ENCODE measurements around the gene NSUN7.

The NSUN7 gene

DNA sequence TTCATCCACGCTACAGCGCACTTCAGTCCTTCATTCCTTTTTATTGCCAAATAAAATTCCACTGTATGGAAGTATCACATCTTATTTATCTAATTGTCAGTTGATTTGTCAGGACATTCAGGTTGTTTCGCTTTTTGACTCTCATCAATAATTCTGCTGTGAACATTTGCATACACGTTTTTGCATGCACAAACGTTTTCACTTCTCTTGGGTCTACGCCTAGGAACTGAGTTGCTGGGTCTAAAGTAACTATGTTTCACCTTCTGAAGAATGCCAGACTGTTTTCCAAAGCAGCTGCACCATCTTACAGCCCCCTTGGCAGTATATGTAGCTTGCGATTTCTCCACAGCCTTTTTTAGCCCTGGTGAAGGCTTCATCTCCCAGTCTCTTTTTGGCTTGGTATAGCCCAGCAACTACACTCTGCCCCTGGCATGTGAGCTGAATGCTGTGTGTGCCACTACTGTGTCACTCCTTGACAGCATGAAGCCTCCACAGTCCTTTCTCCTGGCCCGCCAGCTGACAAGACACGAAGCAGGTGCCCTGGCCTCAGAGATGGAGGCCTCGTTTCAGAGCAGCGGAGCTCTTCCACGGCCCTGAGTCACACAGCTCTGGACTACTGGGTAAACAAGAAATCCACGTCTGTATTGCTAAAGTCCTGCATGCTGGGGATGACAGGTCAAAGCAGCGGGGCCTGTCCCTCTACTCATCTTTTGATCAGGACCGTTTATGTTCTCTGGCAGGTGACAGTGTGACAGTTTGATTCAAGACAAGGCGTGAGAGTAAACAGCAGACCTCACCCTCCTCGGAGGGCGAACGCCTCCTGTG lies 75.5 kb downstream of the NSUN7 start:
- peak in 1 of 2 experiments; percentile 14 for DNase-seq

DNA sequence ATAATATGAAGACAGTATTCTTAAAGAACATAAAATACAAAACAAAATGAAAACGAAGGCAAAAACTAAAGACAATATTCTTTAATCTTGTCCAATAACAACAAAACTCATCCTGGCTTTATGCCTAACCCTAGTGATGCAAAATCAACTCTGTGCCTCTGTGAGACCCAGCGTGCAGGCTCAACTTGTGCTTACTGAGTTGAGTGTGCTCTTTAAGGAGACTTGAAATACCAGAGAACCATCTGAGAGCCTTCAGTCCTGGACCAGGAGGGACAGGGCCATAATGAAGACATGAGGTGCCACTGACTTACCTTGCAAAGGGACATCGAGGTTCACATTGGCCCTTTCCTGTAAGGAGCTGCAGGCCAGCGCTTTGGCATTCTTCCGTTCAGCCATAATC lies 77.1 kb downstream of the NSUN7 start:
- DNase-seq, result no peak

DNA sequence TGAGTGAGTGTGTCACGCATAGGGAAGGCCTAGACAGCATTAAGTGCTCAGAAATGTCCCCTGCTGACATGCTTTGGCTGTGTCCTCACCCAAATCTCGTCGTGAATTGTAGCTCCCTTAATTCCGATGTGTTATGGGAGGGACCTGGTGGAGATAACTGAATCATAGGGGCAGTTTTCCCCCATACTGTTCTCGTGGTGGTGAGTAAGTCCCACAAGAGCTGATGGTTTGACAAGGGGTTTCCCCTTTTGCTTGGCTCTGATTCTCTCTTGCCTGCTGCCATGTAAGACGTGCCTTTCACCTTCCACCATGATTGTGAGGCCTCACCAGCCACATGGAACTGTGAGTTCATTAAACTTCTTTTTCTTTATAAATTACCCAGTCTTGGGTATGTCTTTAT lies 78.0 kb downstream of the NSUN7 start:
- no peak for DNase-seq

DNA sequence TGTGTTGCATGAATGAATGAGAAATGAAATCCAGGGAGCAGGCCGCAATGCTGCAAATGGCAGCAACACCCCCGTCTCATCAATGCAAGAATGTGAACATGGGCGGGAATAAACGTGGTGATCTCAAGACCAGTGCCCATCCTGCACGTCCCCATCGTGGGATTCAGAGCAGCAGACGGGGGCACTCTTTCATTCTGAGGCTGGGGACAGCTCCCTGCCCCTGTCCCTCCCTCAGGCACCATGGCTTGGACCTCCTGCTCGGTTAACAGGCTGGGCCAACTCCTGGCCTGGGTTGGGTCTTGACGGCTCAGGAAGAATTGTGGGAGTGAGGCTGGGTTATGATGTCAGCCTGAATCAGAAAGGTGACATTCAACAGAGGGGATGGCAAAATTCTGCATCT lies 78.9 kb downstream of the NSUN7 start:
- no peak for DNase-seq

DNA sequence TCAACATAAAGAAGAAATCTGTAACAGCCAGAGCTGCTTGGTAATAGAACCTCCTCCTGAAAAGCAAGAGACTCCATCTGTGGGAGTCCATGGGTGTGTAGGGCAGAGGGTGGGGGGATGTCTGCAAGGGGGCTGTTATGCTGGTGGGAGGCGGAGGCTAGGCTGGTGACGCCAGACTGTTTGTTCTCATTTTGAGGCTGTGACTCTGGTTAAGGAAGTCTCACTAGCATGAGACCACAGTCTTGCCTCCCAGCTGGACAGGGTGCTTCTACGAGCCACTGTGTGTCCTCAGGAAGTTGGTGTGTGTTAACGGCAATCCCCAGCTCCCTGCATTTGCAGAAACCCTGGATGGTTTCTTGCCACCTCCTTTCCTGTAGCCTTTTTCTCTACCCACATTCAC lies 79.8 kb downstream of the NSUN7 start:
- no peak for DNase-seq

DNA sequence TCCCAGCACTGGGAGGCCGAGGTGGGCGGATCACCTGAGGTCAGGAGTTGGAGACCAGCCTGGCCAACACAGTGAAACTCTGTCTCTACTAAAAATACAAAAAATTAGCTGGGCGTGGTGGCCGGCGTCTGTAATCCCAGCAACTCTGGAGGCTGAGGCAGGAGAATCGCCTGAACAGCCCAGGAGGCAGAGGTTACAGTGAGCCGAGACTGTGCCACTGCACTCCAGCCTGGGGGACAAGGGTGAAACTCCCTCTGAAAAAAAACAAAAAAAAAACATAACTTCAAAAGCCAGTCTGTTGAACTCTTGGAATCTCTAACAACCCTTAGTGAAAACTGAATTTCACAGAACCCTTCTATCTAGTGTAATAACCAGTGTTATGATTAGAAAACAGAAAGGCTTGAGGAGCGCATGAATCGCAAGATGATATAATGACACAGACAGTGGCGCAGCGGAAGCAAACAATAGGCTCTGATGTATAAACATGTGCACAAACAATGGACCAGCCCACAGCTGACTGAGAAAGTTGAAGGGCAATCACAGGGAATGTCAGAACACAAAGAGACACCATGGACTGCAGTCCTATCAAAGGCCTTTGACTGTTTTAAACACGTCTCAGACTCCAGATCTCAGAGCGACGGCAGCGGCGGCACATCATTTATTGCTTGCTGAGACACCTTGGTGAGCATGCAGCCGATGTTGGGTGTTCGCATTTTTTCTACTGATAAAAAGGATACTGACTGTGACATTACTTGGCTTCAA lies 81.6 kb downstream of the NSUN7 start:
- DNase-seq, result no peak

DNA sequence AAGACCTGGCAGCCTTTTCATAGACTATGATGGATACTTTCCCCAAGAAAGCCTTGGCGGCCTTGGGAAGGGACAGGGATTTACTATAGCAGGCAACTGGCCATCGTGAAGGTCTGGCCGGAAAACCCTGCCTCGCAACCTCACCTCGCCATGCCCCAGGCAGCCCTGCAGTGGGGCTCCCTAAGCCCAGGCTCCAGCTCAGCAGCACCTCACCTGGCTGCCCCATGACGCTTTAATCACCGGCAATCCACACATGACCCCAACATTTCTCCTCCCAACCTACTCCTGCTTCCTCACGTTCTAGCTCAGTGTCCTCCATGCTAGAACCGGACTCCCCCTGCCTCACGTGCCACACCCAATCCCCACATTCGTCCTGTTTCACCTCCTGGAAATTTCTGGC lies 82.4 kb downstream of the NSUN7 start:
- DNase-seq, result no peak

DNA sequence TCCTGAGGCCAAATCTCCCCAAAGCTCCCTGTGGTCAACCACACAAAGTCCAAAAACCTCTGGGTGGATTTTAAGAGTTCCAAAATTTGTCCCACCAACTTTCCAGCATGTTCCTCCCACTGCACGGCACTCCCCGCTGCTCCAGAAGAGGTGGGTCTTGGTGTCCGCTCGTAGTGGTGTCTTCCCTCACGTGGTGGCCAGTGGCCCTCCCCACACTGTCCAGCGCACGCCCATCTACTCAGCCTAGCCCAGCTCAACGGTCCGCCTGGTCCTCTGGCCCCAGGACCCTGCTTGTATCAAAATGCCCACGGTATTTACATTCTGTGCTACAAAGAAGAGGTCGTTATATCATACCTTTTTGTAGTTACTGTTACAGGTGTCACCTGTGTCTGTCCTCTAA lies 83.5 kb downstream of the NSUN7 start:
- no peak for DNase-seq

DNA sequence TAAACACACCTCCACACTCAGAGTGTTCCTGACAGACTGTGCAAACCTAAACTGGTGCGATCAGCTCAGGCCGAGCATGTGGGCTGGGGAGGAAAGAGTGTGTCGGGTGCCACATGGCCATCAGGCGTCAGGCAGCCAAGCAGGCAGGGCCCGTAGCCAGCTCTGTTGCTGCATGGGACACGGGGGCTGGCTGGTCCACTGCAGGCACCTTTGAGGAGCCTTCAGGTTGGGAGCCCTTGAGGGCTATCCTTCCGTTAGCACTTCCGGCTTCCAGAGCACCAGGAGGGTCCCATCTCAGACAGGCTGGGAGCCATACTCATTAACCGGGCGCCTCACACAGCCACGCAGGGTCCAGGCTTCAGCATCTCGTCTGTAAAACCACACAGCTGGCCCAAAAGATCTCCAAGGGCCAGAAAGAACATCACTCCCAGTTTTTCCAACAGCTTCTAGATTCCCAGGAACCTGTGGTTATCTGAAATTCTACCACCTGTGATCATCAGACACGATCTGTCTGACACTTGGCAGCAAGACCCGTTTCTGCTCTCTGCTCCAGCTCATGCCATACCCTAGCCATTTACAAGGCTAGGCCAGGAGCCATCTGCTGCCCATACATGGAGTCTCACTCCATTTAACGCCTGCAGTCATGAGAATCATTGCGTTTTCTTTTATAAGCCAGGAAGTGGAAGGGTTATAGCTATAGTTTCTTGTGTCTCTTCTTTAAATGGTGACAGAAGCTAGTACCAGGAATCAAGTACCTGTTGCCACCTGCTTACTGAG lies 87.5 kb downstream of the NSUN7 start:
- DNase-seq, result no peak

DNA sequence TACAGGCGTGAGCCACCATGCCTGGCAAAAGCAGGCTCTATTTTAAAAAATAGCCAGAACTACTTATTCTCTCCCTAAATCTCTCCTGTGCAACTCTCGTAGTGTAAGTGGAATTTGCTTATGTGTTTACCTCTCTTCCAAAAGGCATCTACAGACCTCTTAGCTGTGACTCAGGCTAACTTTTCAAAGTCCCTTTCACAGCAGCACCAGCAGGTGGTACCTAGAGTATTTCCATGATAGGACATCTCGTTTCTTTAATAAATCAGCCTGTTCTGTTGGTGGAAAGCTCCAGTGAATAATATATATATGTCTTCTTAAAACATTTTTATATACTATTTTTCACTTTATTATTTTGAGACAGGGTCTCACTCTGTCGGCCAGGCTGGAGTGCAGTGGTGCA lies 89.0 kb downstream of the NSUN7 start:
- no peak for DNase-seq

DNA sequence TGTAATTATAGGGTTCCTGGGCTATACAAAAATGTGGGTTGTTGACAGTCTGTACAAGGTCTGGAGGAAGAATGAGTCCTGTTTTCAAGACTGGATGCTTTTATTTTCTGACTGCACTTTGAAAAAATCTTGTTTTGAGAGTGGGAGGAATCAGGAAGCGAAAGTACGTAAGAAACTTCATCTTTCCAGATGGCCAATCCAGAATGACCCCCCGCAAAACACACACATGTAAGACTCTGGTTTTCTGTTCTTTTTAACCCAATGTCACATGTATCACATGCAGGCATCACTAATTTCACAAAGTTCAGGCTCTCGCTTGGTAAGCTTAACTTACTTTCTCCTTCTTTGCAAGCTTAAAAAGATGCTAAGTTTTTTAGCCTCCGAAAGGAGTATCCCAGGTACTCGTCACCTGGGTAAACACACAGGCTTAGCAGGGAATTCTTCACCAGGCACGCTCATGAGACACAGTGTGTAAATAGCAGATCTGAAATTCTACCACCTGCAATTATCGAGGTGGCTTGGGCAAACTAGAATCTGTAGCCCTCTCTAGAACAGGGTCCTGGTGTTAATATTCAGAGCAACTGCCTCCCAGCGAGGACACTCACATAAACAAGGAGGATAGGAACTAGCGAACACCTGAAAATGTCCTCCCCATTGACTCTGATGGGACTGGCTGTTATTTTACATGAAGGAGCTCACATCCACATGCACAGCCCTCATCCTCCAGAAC lies 90.7 kb downstream of the NSUN7 start:
- no peak for DNase-seq

DNA sequence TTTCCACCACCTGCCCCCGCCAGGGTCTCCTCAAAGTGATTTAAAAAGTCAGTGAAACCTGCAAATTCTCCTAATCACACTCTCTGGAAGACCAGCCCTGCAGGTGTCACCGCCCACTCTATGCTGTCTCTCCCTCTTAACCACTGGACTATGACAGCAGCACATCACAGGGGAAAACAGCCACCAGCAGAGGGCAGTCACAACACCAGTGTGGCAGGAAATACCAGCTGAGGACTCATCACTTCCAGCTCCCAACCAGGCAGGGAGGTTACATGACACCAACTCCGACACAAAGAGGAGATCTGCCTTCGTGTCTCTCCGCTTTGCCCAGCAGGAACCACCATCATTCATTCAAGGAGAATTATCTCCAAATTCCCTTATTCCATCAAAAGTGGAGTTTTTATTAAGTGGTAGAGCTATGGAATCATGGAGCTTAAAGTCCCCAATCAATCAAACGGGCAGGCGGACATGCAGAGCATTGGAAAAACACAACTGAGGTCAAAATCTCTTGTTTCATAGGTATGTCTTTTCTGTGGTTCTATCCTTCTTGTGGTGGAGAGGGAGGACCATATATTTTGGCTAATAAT lies 91.3 kb downstream of the NSUN7 start:
- DNase-seq, result peak; percentile 95 to 96

DNA sequence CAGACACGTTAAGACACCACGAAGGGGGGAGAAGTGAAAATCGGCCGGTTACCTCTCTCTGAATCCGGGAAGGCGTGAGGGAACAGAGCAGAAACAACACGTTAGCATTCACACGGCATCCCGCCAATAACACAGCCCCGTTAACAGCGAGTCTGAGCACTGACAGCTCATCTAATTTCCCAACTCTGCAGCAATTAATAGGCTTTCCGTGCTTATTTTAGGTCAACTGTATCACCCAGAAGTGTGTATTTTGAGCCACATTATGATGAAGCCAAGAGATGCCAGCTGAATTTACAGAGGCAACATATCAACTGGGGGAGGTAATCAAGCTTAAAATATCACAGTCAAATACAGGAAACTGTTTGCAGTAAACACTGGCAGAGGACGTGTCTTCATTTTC lies 92.6 kb downstream of the NSUN7 start:
- DNase-seq, result peak in 1 of 2 experiments; percentile 67

DNA sequence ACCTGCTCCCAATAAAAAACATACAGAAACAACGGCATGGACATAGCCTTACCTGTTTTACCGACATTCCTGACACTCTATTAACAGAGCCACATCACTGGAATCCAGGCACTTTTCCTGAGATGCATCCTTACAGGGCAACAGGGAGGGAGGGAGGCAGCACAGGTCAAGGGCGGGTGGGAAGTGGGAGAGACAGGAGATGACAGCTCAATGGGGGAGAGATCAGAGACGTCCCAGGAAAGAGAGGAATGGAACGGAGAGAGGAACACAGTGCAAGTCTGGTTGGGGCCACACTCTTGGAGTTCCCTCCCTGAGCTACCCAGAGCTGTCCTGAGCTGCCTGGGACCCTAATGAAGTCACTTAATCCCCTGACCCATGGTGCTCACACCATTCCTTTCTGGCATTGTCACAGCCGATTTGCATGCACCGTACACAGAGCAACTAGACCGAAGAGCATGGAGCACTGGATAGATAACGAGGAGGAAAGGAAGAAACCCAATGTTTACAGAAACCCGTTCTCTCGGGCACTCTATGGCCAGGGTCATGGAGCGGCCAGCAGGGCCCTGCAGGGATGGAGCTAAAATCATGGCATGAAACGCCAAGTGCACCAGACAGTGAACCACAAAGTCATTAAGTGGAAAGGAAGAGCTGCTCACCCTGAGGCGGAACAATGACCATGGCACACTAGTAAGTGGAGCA lies 93.1 kb downstream of the NSUN7 start:
- peak; percentile 94 to 96 for DNase-seq

DNA sequence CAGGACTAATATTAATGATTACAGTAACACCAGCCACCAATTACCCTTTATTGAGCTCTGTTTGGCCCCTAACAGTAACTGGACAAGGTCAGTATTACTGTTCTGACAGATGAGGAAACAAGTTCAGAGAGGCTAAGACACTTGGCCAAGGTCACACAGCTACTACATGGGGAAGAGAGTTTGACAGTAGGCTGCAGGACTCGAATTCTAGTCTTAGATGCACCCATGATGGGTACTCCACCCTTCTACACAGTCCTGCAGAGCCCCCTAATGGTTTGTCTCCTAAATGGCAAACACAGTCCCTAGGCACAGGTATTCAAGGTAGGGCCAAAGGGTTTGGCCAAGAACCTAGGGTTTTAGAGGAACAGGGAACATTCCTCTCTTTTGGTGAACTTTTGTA lies 93.9 kb downstream of the NSUN7 start:
- DNase-seq, result no peak

DNA sequence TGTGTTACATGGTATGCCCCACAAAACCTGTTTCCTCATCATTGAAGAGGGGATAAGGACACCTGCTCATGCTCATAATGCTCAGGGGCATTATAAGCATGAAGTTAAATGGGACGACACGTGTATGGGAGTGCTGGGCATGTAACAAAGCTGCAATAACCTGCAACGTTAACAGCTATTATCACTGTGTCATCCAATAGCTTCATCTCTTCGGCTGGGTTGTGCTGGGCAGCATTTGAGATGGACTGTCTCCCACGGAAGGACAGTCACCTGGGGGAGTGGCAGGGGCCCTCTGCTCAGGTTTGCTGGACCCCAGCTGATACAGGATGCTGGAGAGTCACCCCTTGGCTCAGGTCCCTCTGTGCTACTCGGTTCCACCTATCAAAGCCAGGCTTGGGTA lies 94.5 kb downstream of the NSUN7 start:
- peak; percentile 50 to 67 for DNase-seq

DNA sequence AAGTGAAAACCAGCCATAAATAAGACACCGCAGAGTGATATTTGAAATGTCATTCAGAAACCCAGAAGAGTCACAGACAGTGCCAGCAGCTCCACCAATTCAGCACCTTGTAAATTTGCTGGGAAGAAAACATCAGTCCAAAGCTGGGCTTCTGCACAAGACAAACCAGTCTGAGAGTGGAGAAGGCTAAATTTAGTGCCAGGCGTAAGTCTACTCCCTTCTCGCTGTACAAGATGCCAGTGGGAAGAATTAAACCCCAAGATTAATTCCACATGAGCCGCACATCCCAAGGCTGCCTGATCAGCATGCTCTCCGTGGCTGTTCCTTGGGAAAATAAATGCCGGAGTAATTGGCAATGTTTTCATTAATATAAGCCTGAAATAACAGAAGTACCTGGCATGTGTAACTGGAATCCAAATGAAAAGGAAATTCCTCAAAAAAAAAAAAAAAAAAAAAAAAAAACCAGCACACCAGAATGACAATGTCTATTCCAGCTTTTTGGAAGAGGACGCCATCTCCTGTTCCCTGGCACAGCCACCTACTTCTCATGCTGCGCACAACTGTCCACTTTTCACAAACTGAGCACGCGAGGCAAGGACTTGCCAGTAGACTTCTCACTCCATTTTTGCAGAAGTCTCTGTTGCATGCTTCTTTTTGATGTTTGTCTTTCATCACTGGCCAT lies 95.5 kb downstream of the NSUN7 start:
- peak; percentile 4 to 36 for DNase-seq

DNA sequence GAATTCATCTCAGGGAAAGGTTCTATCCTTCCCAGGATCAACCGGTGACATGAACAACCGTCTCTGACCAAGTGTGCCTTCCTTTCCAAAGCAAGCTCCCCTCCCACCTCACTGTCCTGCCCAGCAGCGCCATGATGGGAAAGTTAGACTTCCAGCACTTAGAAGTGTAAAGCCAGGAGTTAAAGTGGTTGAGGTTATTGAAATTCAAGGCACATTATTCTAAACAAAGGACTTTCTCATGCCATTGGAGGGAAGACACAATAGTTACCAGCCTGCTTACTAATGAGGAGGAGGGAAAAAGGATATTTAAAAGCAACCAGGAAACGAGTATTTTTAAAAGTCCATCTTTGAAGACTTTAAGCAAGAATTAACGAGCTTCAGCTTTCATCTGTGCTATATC lies 96.8 kb downstream of the NSUN7 start:
- peak; percentile 85 to 94 for DNase-seq

DNA sequence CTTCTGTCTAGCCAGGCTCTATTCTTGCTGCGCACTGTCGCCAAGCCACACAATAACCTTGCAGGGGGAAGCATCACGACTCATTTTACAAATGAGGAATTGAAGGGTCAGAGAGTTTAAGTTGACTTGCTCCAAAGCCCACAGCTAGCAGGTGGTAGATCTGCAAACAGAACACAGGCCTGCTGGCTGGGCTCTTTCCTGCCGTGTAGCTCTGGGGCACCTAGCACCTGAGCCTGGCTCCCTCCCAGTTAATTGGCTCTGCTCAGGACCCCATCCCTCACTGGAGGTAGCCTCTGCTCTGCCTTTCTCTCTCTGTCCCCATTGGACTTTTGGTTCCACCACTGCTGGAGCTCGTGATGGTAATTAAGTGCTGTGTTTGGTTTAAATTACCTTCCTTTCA lies 98.5 kb downstream of the NSUN7 start:
- peak; percentile 71 to 80 for DNase-seq

DNA sequence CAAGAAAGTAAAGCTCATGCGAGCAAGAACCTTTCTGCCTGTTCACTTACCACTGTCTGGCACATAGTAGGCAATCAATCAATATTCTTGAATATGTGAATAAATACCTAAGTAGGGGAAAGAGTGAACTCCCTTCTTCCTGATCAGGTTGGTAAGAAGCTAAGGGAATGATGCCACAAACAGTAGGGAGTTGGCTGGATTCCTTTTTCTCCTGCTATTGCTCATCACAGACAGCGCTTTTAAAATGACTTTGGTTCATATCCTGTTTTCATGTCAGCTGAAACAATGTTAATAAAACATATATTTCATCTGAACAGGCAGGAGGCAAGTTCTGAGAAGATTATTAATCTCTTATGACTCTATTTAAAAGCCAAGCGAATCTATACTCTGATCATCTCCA lies 99.2 kb downstream of the NSUN7 start:
- DNase-seq, result no peak

DNA sequence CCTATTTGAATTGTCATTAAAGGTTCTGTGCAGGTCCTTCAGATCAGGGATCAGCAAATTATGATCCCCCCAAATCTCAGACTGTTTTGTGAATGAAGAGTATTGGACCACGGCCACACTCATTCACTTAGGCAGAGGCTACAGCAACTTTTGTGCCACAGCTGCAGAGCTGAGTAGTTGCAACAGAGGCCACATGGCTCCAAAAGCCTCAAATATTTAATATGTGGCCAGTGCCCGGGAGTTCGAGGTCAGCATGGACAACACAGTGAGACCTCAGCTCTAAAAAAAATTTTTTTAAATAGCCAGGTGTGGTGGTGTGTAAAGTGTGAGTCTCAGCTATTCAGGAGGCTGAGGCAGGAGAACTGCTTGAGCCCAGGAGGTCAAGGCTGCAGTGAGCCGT lies 100.7 kb downstream of the NSUN7 start:
- DNase-seq, result no peak

Data from NCI-H526 (cell line).